Limb (tissue), 2 donors: ENCODE measurements around the gene TP53BP1.
"Not testable (repeated sequence)": the region's sequence is repeated elsewhere in the genome, so short reads cannot be mapped to it uniquely, and the experiment has no call there.

ENCODE experiments used
- DNase-seq, 2 donors: peaks; one replicate each; pipeline ENCODE4 v3.0.0-alpha.2; 2016; ENCODE audit errors: extremely low spot score in 2 of 2

The TP53BP1 gene, protein sequence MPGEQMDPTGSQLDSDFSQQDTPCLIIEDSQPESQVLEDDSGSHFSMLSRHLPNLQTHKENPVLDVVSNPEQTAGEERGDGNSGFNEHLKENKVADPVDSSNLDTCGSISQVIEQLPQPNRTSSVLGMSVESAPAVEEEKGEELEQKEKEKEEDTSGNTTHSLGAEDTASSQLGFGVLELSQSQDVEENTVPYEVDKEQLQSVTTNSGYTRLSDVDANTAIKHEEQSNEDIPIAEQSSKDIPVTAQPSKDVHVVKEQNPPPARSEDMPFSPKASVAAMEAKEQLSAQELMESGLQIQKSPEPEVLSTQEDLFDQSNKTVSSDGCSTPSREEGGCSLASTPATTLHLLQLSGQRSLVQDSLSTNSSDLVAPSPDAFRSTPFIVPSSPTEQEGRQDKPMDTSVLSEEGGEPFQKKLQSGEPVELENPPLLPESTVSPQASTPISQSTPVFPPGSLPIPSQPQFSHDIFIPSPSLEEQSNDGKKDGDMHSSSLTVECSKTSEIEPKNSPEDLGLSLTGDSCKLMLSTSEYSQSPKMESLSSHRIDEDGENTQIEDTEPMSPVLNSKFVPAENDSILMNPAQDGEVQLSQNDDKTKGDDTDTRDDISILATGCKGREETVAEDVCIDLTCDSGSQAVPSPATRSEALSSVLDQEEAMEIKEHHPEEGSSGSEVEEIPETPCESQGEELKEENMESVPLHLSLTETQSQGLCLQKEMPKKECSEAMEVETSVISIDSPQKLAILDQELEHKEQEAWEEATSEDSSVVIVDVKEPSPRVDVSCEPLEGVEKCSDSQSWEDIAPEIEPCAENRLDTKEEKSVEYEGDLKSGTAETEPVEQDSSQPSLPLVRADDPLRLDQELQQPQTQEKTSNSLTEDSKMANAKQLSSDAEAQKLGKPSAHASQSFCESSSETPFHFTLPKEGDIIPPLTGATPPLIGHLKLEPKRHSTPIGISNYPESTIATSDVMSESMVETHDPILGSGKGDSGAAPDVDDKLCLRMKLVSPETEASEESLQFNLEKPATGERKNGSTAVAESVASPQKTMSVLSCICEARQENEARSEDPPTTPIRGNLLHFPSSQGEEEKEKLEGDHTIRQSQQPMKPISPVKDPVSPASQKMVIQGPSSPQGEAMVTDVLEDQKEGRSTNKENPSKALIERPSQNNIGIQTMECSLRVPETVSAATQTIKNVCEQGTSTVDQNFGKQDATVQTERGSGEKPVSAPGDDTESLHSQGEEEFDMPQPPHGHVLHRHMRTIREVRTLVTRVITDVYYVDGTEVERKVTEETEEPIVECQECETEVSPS (N-terminal part only)

GRCh38 chr15:43492673-43493601 lies at the start of gene TP53BP1:
Gene TP53BP1, minus strand, starts transcription at chr15:43493156. Its CDS starts 113 bp downstream, at chr15:43493043.
- peak; percentile 95 to 97 for DNase-seq

DNA sequence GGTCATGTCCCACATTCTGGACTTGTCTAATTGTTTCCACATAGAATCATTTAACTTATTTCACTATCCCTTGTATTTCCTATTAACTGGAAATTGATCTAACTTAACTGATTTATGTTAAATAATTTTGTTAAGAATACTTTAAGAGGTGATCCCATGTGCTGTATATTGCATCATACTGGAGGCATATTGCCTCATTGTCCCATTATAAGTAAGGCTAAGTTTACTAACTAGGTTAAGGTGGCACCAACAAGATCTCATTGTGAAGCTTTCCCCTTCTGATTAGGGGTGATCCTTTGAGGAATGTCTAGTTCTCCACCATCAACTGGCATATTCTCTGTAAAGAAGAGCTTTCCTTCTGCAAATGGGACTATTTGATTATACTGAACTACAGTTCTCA lies 48.8 kb upstream of the TP53BP1 start:
- DNase-seq: no peak

DNA sequence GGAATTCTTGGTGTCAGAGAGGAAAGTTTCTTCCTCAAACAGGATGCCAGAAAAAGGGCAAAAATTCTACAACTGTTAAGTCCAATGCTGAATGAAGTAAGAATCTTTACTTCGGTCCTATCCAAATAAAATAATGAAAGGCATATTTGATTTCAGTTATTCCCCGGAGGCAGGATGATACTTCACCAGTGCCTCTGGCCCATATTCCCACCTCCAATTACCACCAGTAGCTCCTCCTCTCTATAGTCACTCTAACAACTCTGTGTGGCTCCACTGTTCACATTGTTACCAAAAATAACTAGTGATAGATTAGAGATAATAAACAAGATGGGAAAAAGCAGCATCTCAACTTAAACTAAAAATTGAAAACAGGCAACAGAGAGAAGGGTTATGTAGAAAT lies 45.1 kb upstream of the TP53BP1 start:
- DNase-seq: no peak

DNA sequence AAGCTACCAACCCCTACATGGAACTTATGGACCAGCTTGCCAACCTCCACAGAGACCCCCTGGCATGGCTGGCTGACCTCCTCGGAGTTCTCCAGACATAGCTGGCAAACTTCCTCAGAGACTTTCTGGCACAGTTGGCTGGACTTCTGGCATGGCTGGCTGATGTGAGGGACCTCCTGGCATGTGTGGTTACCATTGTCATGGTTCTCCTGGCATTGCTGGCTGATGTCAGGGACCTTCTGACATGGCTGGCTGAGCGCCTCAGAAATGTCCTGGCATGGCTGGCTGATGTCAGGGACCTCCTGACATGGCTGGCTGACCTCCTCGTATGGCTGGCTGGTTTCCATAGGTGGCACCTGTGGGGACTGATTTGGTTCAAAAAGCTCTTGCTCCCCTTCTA lies 41.9 kb upstream of the TP53BP1 start:
- DNase-seq: no peak

DNA sequence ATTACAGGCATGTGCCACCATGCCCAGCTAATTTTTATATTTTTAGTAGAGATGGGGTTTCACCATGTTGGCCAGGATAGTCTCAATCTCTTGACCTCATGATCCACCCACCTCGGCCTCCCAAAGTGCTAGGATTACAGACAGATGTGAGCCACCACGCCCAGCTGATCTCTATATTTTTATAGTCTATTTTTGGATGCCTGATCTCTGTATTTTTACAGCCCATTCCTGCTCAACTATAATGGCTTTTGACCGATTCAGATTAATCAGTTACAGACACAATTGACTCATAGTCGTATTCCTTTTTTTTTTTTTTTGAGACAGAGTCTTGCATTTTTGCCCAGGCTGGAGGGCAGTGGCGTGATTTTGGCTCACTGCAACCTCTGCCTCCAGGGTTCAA lies 39.9 kb upstream of the TP53BP1 start:
- DNase-seq: not testable (repeated sequence)

DNA sequence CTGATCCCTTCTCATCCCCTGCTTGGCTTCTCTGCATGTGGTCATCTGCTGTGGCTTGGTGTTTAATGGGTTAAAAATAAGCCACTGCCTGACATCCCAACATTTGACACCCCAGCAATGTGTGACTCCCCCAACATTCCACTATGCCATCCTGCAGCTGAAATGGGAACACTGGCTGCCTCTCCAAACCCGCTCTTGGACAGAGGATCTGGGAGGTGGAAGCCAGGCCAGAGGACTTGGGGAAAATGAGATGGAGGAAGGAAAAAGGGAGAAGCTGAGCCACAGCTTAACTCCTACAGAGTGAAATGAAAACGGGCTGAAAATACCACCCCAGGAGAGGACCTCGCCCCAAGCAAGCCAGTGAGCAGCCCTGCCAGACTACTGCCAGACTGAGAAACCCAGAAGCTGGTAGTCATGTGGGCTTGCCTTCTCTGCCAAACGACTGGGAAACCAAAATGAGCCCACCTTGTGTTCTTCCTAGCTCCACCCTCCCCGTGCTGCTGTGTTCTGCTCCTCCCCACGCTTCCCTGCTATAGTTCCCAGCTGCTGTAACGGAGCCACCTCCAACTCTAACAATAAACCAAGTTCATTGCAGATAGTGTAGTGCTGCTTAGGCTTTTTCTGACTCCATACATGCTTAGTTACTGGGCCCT lies 38.2 kb upstream of the TP53BP1 start:
- DNase-seq: no peak

DNA sequence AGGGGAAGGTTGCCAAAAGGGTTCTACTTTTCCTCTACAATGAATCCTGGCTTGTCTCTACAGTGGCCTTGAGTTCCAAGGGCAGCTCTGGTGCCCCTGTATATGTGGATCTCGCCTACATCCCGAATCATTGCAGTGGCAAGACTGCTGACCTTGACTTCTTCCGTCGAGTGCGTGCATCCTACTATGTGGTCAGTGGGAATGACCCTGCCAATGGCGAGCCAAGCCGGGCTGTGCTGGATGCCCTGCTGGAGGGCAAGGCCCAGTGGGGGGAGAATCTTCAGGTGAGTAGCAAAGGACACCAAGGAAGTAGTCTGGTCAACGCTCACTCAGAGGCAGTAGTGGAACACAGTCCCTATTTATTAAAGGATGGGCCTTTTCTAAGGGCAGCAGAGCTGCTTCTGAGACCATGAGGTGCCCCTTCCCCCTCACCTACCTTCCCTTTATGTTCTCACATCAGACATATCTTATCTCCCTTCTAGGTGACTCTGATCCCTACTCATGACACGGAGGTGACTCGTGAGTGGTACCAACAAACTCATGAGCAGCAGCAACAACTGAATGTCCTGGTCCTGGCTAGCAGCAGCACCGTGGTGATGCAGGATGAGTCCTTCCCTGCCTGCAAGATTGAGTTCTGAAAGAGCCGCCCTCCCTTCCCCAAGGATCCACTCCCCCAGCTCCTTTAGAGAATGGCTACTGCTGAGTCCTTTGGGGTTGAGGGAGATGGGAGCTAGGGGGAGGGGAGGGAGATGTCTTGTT lies 36.8 kb upstream of the TP53BP1 start:
- no peak for DNase-seq

DNA sequence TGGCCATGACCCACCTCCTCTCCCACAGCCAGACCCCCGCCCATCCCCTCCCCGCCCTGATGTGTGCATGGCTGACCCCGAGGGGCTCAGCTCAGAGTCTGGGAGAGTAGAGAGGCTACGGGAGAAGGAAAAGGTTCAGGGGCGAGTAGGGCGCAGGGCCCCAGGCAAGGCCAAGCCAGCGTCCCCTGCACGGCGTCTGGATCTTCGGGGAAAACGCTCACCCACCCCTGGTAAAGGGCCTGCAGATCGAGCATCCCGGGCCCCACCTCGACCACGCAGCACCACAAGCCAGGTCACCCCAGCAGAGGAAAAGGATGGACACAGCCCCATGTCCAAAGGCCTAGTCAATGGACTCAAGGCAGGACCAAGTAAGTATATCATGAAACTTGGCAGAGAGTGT lies 36.2 kb upstream of the TP53BP1 start:
- no peak for DNase-seq

- no peak for DNase-seq
These were observed 35.6 kb upstream of the TP53BP1 start for GRCh38 chr15:43528542-43529007.

- no peak for DNase-seq
These were observed 35.0 kb upstream of the TP53BP1 start for GRCh38 chr15:43527802-43528541.

DNA sequence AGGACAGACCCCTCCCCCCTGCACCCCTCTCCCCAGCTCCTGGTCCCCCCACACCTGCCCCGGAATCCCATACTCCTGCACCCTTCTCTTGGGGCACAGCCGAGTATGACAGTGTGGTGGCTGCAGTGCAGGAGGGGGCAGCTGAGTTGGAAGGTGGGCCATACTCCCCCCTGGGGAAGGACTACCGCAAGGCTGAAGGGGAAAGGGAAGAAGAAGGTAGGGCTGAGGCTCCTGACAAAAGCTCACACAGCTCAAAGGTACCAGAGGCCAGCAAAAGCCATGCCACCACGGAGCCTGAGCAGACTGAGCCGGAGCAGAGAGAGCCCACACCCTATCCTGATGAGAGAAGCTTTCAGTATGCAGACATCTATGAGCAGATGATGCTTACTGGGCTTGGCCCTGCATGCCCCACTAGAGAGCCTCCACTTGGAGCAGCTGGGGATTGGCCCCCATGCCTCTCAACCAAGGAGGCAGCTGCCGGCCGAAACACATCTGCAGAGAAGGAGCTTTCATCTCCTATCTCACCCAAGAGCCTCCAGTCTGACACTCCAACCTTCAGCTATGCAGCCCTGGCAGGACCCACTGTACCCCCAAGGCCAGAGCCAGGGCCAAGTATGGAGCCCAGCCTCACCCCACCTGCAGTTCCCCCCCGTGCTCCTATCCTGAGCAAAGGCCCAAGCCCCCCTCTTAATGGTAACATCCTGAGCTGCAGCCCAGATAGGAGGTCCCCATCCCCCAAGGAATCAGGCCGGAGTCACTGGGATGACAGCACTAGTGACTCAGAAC lies 34.3 kb upstream of the TP53BP1 start:
- no peak for DNase-seq

GRCh38 chr15:43526261-43526930 lies 33.4 kb upstream of the TP53BP1 start:
- no peak for DNase-seq

GRCh38 chr15:43525131-43525530 lies 32.2 kb upstream of the TP53BP1 start:
- no peak for DNase-seq

- DNase-seq: no peak
These were observed 31.4 kb upstream of the TP53BP1 start for GRCh38 chr15:43524254-43524845.

DNA sequence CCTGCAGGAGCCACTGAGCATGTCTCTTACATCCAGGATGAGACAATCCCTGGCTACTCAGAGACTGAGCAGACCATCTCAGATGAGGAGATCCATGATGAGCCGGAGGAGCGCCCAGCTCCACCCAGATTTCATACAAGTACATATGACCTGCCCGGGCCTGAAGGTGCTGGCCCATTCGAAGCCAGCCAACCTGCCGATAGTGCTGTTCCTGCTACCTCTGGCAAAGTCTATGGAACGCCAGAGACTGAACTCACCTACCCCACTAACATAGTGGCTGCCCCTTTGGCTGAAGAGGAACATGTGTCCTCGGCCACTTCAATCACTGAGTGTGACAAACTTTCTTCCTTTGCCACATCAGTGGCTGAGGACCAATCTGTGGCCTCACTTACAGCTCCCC lies 30.7 kb upstream of the TP53BP1 start:
- DNase-seq: no peak

DNA sequence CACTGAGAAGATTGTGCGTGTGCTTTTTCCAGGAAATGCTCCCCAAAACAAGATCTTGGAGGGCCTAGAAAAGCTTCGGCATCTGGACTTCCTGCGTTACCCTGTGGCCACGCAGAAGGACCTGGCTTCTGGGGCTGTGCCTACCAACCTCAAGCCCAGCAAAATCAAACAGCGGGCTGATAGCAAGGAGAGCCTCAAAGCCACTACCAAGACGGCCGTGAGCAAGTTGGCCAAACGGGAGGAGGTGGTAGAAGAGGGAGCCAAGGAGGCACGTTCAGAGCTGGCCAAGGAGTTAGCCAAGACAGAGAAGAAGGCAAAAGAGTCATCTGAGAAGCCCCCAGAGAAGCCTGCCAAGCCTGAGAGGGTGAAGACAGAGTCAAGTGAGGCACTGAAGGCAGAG lies 29.3 kb upstream of the TP53BP1 start:
- DNase-seq: no peak

DNA sequence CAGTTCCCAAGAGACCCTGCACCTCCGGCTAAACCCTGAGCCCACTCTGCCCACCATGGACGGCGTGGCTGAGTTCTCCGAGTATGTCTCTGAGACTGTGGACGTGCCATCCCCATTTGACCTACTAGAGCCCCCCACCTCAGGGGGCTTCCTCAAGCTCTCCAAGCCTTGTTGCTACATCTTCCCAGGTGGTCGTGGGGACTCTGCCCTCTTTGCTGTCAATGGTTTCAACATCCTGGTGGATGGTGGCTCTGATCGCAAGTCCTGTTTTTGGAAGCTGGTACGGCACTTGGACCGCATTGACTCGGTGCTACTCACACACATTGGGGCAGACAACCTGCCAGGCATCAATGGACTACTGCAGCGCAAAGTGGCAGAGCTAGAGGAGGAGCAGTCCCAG lies 28.5 kb upstream of the TP53BP1 start:
- DNase-seq: no peak
